Measurements from ENCODE around the gene RTRAF. TPM values are rescaled to one million over a fixed set of nuclear protein-coding genes. Genes with fewer than 3 reads are reported as not detected.

The RTRAF gene
- total RNA-seq, 1 donor from 2014 or later = 309 TPM

DNA sequence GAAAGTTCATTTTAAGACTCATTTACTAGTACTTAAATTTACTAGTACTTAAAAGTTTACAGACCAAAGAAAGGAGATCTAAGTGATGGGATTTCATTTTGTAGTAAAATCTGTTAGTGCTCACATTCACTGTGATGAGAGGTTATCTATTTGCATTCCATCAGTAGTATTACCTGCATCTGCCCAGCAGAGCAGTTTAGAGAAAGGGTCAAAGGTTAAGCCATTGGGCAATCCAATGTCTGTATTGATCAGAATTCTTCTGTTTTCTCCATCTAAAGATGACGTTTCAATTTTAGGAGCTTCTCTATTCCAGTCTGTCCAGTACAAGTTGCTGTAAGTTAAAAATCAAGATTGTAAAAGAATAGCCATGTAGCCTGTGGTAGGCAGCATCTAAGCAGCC lies 18.3 kb downstream of the RTRAF start:
- no peak for TF ChIP-seq CTCF (conservative IDR thresholded peaks at IDR 0.05)
- Mint-ChIP-seq H3K36me3 (ENCODE audit: low read depth) (peaks cover 36% of the 10 kb centered on the region), H3K9me3 (no peaks in the 10 kb centered on the region), H3K4me3 (no peak overlapping the region), H3K27ac (ENCODE audit: unreplicated experiment) (no peak overlapping the region), H3K4me1 (peaks cover 18% of the 10 kb centered on the region), H3K27me3 (ENCODE audit: low read depth) (no peaks in the 10 kb centered on the region)
- no peak for DNase-seq (ENCODE audit: low read depth, low spot score)

DNA sequence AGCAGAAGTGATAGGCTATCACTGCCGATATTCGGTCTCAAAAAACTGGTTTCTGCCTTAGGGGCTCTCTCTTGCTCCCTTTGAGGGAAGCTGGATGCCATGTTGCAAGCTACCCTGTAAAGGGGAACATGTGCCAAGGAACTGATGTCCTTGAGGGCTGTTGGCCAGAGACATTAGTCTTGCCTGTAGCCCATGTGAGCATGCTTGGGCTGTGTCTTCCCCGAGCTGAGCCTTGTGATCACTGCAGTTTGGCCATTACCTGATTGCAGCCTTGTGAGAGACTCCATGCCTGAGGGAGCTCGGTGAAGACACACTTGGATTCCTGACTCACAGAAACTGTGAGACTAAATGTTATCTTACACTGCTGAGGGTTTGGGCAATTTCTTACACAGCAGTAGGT lies 18.8 kb downstream of the RTRAF start:
- Mint-ChIP-seq H3K4me1 (peaks cover 18% of the 10 kb centered on the region), H3K4me3 (no peak overlapping the region), H3K36me3 (ENCODE audit: low read depth) (peaks cover 36% of the 10 kb centered on the region), H3K27me3 (ENCODE audit: low read depth) (no peaks in the 10 kb centered on the region), H3K9me3 (no peaks in the 10 kb centered on the region), H3K27ac (ENCODE audit: unreplicated experiment) (no peak overlapping the region)
- TF ChIP-seq CTCF (conservative IDR thresholded peaks at IDR 0.05) = no peak
- DNase-seq (ENCODE audit: low read depth, low spot score) = no peak

GRCh38 chr14:52010173-52010693 lies 20.9 kb downstream of the RTRAF start:
- H3K27ac Mint-ChIP-seq (ENCODE audit: unreplicated experiment) = peak overlapping the region; percentile 21
- H3K4me1 Mint-ChIP-seq = peaks cover 36% of the 10 kb centered on the region
- H3K27me3 Mint-ChIP-seq (ENCODE audit: low read depth) = peaks cover 2% of the 10 kb centered on the region
- TF ChIP-seq CTCF (conservative IDR thresholded peaks at IDR 0.05) = no peak
- H3K9me3 Mint-ChIP-seq = no peaks in the 10 kb centered on the region
- peaks cover 38% of the 10 kb centered on the region for H3K36me3 Mint-ChIP-seq (ENCODE audit: low read depth)
- no peak for DNase-seq (ENCODE audit: low read depth, low spot score)
- H3K4me3 Mint-ChIP-seq = no peak overlapping the region

DNA sequence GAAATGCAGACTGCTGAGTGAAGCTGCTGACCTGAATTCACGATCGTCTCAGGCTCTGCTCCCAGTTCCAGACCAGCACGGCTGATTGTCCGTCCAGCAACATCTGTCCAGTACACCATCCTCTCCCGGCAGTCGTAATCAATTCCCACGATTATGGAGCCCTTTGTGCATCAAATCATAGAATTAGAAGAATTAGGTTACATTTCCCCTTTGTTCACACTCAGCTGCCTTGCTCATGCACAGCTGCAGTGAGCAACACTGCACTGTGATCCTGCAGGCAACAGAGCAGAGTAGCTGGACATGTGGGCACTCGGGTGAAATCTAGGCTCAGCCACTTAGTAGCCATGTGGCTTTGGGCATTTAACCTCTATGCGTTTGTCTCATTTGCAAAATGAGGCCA lies 22.2 kb downstream of the RTRAF start:
- no peak for TF ChIP-seq CTCF (conservative IDR thresholded peaks at IDR 0.05)
- Mint-ChIP-seq H3K9me3 (no peaks in the 10 kb centered on the region), H3K4me3 (no peak overlapping the region), H3K27me3 (ENCODE audit: low read depth) (peaks cover 7% of the 10 kb centered on the region), H3K27ac (ENCODE audit: unreplicated experiment) (peak overlapping the region; percentile 15), H3K4me1 (peaks cover 48% of the 10 kb centered on the region), H3K36me3 (ENCODE audit: low read depth) (peaks cover 29% of the 10 kb centered on the region)
- no peak for DNase-seq (ENCODE audit: low read depth, low spot score)

DNA sequence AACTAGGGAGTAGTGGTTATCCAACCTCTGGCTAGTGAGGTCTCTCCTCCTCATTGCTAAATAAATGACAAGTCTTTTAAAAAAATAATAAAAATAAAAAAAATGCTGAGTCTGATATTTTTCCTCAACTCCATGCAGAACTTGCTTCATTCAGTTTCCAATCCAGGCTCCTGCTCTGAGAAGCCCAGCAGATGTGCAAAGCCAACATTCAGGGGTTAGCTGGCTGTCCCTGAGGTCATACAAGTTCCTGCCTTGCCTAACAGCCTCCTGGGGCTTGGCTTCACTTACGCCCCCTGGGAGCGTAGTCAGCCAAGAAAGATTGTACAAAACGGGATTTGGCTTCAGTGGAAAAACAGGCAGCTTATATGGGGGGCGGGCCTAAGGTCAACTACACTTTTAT lies 23.3 kb downstream of the RTRAF start:
- no peak for TF ChIP-seq CTCF (conservative IDR thresholded peaks at IDR 0.05)
- H3K27me3 Mint-ChIP-seq (ENCODE audit: low read depth) = peaks cover 7% of the 10 kb centered on the region
- H3K9me3 Mint-ChIP-seq = no peaks in the 10 kb centered on the region
- peaks cover 50% of the 10 kb centered on the region for H3K4me1 Mint-ChIP-seq
- H3K4me3 Mint-ChIP-seq = no peak overlapping the region
- H3K36me3 Mint-ChIP-seq (ENCODE audit: low read depth) = peaks cover 27% of the 10 kb centered on the region
- peak overlapping the region; percentile 36 for H3K27ac Mint-ChIP-seq (ENCODE audit: unreplicated experiment)
- no peak for DNase-seq (ENCODE audit: low read depth, low spot score)

Measured in neural crest cell (in vitro differentiated cells).